Kidney glomerular epithelial cell (primary cell): ENCODE measurements around the gene SLC49A3.
"Not testable (repeated sequence)": the region's sequence is repeated elsewhere in the genome, so short reads cannot be mapped to it uniquely, and the experiment has no call there.

Experiments used
- DNase-seq: peaks from one replicate; lab custom pipeline; 2025; lab: John Stamatoyannopoulos, UW

The SLC49A3 gene

GRCh38 chr4:702618-703048 is 13.7 kb upstream of the SLC49A3 start:
- DNase-seq, result no peak

- no peak for DNase-seq
Observed at GRCh38 chr4:700587-701264, 11.8 kb upstream of the SLC49A3 start.

GRCh38 chr4:699816-700580 is 11.0 kb upstream of the SLC49A3 start:
- DNase-seq, result no peak

DNA sequence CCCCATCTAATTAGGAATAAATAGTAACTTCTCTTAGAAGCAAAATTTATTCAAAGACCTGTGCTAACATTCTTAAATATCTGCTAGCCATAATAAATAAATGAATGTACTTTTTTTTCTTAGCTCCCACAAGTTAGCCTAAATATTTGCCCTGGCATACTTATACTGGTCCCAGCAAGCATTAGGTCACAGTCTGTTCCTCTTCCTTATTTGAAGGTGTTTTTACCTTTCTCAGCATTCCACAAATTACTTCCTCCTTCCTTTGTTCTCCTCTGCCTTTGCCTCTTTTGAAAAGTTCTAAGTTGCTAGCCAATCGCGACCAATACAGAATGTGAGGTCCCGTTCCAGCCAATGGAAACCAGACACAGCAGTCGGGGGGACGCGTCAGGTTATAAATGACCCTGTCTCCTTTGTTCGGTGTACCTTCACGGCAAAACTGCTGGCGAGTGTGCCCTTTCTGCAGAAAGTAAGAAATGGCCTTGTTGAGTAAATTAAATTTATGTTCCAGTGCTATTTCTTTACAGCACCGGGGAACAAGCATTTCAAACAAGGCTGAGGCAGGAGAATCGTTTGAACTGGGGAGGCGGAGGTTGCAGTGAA is 5.5 kb upstream of the SLC49A3 start:
- not testable (repeated sequence) for DNase-seq

GRCh38 chr4:692771-693554 is 4.0 kb upstream of the SLC49A3 start:
- DNase-seq, result no peak

GRCh38 chr4:689723-690122 is 772 bp upstream of the SLC49A3 start:
- DNase-seq, result no peak

- no peak for DNase-seq
Observed at GRCh38 chr4:687971-688853, 739 bp downstream of the SLC49A3 start.

GRCh38 chr4:687048-687970 is 1.6 kb downstream of the SLC49A3 start:
- DNase-seq, result peak; percentile 65

- DNase-seq, result no peak
Observed at GRCh38 chr4:686413-687040, 2.4 kb downstream of the SLC49A3 start.

GRCh38 chr4:685679-686412 is 3.1 kb downstream of the SLC49A3 start:
- no peak for DNase-seq

DNA sequence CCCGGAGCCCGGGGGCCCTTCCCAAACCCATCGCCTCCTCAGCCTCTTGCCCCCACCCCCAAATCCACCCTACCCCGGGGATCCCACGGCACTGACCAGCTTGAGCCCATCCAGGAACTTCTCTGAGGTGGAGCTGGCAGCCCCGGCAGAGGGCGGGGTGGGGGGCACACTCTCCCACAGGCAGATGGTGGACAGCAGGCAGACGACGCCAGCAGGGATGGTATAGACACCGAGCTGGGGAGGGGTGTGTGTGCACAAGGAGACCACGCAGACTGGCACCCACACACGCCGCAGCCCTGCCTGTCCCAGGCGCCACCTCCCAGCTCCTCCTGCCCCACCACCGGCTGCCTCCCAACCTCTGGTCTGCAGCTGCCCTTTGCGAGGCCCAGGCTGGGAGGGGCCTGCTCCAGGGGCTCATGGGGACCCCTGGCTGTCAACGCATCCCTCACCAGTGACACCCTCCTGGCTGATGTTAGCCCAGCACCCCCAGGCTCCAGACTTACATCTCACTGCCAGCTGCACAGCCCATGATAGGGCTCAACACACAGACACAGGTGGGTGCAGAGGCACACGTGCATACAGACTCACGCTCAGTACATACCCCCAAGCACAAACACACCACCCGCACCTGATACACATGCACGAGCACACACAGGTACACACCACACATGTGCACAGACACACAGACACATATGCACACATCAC is 4.2 kb downstream of the SLC49A3 start:
- DNase-seq, result no peak

DNA sequence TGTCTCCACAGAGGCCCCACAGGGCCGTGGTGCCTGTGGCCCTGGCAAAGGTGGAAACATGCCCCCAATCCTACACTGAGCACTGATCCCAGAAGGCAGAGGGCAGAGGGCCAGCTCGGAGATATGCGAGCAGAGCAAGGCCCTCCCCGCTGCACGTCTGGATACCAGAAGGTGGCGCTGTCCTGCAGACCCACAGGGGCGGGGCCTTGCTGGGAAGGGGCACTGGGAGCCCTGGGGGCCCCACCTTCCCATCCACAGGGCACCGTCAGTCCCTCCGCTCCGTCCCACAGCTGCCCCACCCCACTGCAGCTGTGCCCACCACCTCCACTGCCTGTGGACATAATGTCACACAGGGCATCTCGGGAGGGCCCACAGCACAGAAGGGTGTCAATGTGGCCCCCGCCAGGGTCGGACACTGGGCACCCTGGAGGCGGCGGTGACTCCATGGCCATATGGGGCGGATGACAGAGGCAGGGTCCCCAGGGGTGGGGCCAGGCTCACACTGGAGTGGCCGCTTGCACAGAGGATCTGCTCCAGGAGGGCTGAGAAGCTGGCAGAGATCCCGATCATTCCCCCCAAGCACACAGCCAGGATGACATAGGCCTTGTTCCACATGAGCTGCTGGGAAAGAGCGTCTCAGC is 4.8 kb downstream of the SLC49A3 start:
- peak; percentile 15 for DNase-seq

DNA sequence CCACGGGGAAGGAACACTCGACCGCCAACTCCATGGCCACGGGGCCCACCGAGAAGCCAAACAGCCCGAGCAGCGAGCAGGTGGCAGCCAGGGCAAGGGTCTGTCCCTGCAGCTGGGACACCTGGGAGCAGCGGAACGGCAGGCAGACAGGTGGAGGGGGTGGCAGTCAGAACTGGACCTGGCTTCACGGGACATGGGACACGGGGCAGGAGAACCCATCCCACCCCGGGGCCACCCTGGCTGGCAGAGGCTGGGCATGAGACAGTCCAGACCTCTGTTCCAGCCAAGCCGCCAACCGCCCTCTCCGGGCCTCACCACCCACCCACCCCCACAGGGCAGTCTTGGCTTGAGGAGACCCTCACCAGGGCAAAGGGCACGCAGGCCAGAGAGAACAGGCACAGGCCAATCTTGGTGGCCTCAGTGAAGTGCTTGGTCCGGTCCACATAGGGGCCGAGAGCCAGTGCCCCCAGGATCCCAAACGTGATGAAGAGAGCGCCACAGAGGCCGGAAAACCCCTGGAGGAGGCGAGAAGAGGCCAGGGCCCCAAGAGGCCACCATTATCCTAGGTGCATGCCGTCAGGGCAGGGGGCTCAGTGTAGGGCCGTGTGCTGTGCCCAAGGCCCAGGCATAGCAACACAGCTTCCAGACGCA is 5.6 kb downstream of the SLC49A3 start:
- DNase-seq, result no peak

GRCh38 chr4:682490-683172 is 6.3 kb downstream of the SLC49A3 start:
- no peak for DNase-seq

DNA sequence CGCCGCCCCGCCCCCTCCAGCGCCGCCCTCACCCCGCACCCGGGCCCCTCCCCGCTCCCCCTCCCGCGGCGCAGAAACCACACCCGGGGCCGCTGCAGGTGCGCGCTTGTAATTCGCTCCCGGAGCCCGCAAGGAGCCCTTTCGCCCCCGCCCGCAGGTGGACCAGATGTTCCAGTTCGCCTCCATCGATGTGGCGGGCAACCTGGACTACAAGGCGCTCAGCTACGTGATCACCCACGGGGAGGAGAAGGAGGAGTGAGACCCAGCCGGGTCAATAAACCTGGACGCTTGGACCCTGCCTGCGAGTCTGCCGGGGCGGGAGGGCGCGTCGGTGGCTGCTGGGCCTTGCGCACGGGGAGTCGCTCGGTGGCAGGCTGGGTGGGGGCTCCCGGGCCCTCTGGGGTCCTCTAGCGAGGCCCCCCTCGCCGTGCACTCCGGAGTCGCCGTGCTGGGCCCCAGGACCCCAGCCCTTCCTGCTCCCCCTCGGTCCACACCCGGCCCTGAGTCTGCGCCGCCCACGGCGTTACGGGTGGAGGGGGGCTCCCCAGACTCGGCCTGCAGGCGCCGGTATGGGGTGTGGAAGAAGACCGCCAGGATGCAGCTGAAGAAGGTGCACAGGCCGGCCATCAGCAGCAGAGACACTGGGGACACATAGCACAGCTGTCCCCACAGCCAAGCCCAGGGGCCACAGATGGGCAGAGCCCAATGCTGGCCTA is 7.1 kb downstream of the SLC49A3 start:
- no peak for DNase-seq
